SKM-1 (cell line): ENCODE data around the gene PIGR.

ENCODE experiments used
- DNase-seq: peaks from one replicate; lab custom pipeline; 2025; ENCODE audit not compliant: unreplicated experiment; lab: John Stamatoyannopoulos, UW

PIGR gene, protein sequence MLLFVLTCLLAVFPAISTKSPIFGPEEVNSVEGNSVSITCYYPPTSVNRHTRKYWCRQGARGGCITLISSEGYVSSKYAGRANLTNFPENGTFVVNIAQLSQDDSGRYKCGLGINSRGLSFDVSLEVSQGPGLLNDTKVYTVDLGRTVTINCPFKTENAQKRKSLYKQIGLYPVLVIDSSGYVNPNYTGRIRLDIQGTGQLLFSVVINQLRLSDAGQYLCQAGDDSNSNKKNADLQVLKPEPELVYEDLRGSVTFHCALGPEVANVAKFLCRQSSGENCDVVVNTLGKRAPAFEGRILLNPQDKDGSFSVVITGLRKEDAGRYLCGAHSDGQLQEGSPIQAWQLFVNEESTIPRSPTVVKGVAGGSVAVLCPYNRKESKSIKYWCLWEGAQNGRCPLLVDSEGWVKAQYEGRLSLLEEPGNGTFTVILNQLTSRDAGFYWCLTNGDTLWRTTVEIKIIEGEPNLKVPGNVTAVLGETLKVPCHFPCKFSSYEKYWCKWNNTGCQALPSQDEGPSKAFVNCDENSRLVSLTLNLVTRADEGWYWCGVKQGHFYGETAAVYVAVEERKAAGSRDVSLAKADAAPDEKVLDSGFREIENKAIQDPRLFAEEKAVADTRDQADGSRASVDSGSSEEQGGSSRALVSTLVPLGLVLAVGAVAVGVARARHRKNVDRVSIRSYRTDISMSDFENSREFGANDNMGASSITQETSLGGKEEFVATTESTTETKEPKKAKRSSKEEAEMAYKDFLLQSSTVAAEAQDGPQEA

GRCh38 chr1:206946261-206946660 lies at the start of gene PIGR:
Gene PIGR, minus strand, starts transcription at chr1:206946466. Its CDS starts 5,935 bp downstream, at chr1:206940531.
- no peak for DNase-seq

GRCh38 chr1:206992790-206993189 lies 46.5 kb upstream of the PIGR start:
- DNase-seq = no peak

DNA sequence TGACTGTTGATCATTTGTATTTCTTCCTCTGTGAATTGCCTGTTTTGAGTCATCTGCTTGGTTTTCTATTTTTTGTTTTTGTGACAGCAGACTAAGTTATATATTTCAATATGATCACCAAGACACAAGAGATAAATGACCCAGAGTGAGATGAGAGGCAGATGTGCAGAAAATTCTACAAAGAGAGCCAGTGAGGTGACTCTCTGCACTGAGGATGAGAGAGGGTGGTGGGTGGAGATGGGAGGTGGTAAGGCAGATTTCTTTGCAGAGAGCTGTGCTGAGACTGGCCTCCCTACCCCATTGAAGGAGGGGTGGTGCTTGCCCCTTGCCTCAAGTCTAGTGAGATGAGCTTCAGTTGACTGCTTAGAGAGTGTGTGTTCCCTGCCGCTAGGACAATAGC lies 41.6 kb upstream of the PIGR start:
- DNase-seq = no peak

- no peak for DNase-seq
Observed at GRCh38 chr1:206986885-206987284, 40.6 kb upstream of the PIGR start.

DNA sequence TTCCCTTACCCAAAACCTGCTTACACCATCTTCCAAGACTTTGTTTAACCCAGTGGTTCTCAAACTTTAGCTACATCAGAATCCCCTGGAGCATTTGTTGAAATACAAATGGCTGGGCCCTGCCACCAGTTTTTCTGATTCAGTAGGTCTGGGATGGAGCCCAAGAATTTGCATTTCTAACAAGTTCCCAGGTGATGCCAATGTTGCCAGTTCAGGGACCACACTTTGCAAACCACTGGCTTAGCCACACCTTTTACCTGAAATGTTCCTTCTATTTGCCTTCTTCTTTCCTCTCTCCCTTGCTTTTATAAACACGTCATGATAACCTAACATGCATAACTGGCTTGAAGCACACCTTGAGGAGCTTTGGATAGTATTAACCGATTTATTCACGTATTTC lies 40.1 kb upstream of the PIGR start:
- DNase-seq = no peak

GRCh38 chr1:206985162-206985749 lies 39.0 kb upstream of the PIGR start:
- no peak for DNase-seq

DNA sequence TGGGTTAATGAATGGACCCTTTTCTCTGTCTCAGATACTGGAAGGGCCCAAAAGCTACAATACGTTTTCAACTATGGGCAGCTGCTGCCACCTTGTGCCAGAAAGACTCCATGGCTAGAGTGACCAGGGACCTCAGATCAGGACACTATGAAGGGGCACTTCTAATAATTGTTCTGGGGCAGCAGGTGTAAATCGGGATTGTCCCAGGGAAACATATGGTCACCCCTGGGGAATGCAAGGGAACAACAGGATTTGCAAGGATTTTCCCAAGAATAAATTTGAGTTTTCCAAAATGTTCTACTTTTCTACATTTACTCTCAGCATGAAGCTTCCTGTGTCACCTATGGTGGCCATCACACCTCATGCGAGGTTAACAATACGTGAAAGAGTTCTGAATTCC lies 36.0 kb upstream of the PIGR start:
- DNase-seq = peak; percentile 81

DNA sequence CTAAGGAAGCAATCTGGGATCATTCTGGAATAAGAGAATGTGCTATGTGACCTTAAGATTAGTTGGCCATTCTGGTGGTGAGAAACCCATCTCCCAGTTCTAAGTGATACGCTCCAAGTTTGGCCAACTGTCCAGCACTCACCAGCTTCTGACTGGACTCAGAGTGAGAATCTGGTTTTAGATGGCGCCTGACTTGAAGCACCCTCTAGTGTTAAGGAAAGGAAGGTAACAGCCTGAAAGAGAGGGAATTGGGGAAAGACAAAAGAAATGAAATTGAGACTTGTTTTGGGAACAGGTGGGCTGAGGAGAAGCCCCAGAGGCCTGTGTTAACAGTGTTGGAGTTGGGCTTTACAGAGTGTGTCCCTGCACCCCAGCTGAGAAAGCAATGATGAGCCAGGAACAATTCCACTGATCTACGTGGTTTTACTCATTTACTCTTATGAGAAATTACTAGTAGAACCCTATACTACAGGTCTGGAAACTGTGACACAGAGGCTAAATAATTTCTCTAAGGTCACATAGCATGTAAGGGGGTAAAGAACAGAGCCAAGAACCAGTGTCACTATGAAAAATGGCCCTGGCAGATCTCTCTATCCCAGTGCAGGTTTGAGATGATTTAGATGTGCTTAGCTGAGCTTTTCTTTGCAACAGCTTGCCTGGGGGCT lies 33.2 kb upstream of the PIGR start:
- peak; percentile 57 for DNase-seq

- DNase-seq = no peak
Observed at GRCh38 chr1:206978259-206978658, 32.0 kb upstream of the PIGR start.

DNA sequence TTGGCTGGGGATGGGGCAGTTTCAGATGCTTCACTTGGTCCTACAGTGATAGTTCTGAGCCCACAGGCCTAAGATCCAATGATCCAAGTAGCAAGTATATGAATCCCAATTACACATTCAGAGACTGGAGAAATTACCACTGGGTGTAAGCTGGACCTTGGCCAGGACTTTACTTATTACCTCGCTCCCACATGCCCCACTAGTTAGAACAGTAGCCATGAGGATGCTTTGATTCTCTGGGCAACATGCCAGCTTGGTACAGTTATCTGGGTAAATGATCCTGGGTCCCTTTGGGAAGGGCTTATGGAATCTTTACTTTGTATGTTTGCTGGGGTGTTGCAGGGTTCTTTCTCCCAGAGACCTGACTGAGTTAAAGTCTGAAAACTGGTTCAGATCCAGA lies 29.0 kb upstream of the PIGR start:
- DNase-seq = no peak

DNA sequence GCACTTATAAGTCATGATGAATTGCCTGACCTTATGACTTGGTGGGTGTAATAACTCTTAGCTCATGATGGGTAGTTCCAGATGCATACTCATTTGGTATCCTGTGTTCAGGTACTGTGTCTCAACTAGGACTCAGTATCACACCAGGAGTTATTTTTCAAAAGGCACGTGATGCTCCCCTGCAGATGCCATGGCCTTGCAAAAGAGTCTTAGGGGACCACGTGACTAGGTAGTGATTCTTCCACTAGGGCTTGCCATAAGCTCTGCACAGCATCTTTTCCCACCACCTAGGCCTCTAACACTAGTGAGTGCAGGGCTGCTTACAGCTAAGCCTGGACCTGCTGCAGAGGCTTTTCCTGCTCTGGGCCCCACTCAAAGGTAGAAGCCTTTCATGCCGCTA lies 27.9 kb upstream of the PIGR start:
- no peak for DNase-seq

- DNase-seq = no peak
Observed at GRCh38 chr1:206972728-206973127, 26.5 kb upstream of the PIGR start.

DNA sequence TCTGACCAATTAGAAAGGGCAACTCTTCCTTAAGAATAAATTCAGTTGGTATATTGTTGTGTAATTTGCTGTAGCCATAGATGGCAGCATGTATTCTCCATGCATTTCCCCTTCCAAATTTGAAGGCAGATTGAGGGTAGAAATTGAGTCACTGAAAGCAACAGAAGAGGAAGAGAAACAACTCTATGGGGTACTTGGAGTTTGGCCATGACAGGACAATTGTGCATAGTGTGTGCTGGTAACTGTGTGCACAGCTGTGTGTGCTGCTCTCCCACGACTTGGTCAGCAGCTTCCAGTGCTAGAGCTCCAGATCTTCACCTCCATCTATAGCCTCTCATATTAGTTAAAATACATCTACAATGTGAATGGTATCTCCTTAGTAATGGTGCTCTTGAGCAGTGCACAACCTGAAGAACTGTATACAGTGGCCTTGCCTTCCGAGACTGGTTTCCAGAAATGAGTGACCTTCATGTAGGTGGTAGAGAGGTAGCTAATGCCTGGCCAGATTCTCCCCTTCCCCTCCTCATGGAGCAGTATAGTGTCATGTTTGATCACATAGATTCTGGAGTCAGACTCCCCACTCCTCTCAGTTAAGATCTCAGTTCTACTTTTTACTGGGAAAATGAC lies 24.9 kb upstream of the PIGR start:
- peak; percentile 58 for DNase-seq

DNA sequence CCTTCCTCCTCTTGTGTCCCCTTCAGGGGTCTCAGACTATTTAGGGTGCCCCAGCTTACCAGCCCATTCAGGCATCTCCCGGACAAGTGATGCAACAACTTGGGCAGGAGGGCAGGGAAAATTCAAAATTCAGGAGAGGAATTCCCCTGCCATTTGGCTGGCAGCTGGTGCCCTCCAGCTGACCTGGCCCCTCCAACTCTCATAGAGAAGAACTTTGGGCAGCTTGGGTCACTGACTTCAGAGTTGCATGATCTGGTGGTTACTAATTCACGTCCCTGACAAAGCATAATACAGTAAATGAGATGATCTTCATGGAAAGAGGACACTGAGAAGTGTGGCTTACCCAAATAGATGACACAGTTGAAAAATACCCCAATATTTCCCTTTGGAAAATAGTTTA lies 24.2 kb upstream of the PIGR start, which contains the start of gene FCAMR:
TSS of gene FCAMR (minus strand) at position 15 of the 400 bp plus-strand sequence. CDS start 335 bp downstream, outside the sequence.
- DNase-seq = no peak

DNA sequence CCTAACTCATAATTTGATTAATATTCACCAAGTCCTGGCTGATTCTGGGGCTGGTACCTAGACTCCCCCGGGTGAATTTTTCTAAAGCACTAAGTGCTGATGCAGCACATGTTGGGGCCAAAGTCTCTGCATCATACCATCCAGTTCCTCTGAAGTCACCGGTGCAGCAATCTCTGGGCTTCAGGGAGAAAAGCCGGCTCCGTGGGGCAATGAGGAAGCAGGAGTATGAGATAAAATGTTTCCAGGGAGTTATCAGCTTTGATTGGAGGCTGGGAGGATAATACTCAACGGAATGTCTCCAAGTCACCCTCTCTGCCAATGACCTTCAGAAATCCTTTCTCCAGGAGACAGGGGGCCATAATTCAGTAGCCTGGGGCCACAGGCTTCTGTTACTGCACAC lies 22.8 kb upstream of the PIGR start:
- no peak for DNase-seq

GRCh38 chr1:206967096-206967849 lies 21.0 kb upstream of the PIGR start:
- peak; percentile 91 for DNase-seq

DNA sequence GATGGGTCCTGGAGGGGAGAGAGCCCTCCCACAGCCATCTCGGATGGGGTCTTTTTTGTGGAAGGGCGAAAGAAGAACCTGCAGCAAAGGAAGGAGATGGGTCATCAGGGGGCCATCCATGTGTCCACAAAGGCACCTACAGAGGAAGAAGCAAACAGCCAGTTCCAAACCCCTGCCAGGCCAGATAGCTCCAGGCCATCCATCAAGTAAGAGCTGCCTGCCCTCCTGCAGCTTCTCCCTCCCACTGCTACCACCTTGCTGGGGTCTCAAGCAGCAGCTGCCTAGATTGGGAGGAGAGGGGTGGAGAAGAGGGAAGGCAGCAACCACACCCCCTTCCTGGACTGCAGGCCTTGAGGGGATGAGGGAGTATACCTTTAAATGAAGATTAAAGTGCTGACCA lies 19.5 kb upstream of the PIGR start:
- no peak for DNase-seq

DNA sequence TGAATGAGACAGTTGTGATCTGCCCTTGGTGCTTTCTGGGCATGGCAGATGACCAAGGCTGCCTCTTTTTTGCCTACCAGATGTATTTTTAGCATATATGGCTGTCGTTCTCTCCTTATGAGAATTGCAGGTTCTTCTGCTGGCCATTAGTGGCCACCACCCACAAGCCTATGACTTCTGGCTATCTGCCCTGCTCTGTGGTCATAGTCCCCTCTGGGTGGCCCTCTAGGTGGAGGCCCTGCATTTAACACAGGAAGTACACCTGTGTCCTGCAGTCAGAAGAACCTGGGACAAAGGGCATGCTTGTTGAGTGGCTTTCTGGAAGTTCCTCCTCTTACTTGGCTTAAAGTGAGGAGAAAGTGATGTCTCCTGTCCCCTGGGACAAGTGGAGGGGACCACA lies 17.5 kb upstream of the PIGR start:
- DNase-seq = no peak

DNA sequence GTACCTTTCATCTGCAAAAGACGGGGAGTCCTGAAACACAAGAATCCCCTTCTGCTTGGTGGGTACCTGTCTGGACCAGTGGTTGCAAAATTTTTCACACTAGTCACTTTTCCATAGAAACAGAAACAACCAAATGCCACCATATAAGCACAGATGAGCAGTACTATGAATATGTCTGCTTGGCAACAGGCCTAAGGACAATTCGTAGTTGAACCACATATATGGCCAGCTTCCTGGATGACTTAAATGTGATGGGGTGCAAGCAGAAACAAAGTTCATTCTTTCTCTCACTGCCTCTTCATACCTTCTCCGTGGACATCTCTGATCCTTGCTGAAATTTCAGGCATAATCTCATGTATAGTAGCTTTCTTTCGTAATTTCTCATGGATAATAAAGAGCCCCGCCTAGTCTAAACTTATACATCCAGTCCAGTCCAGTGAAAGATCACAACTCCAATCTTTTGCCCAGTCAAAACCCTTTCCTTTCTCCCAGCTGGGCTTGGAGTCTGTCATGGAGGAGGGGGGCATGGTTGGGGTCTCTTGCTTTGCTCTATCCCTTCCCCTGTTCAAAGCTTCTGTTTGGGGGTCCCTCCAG lies 16.9 kb upstream of the PIGR start:
- DNase-seq = no peak

GRCh38 chr1:206962272-206962671 lies 16.0 kb upstream of the PIGR start:
- DNase-seq = peak; percentile 75
